ENCODE measurements around the gene DCAF4. TPM values are rescaled to one million over a fixed set of nuclear protein-coding genes. Genes with fewer than 3 reads are reported as not detected.

Gene DCAF4
- total and polyA plus RNA-seq, 2 of the 4 experiments (the other 2 are of a cell fraction): 28.8 to 29.4 TPM

- Histone ChIP-seq H2AK5ac (ENCODE audit: low read depth, low read length) (no peak overlapping the region; the same call in 1 of the 2 replicates), H3K4me3 (ENCODE audit: insufficient read depth, low read depth, low read length) (no peak overlapping the region), H4K91ac (ENCODE audit: insufficient read depth, low read depth, low read length) (no peak overlapping the region), H2AK9ac (replicated peaks; ENCODE audit: low read depth, low read length, poor library complexity) (no peak overlapping the region), H2BK5ac (ENCODE audit: low read depth, low read length, poor library complexity, severe bottlenecking) (no peak overlapping the region), H4K5ac (ENCODE audit: low read depth, low read length) (no peak overlapping the region), H4K20me1 (ENCODE audit: insufficient read depth, low read length) (peaks cover 45% of the 10 kb centered on the region), H2AFZ (replicated peaks; ENCODE audit: low read length, poor library complexity) (no peak overlapping the region), H3K36me3 (ENCODE audit: control insufficient read depth, insufficient read depth, low read length) (peaks cover 6% of the 10 kb centered on the region; the same call in 1 of the 2 replicates), H3K9ac (ENCODE audit: low read depth, low read length) (no peak overlapping the region), H3K27ac (ENCODE audit: insufficient read depth, low read length) (no peak overlapping the region), H2BK15ac (ENCODE audit: low read depth, low read length) (no peak overlapping the region), H2BK120ac (ENCODE audit: low read depth, low read length) (no peak overlapping the region), H3K9me3 (ENCODE audit: control insufficient read depth, insufficient read depth, low read length) (no peaks in the 10 kb centered on the region), H3K27me3 (ENCODE audit: control insufficient read depth, insufficient read depth, low read length) (no peaks in the 10 kb centered on the region), H3K4me2 (ENCODE audit: low read depth, low read length) (no peak overlapping the region), H3K79me1 (ENCODE audit: low read depth in 1 of 2, low read length in 2 of 2) (peaks cover 48 to 88% of the 10 kb centered on the region in 2 experiments), H3K14ac (replicated peaks; ENCODE audit: low read depth, low read length) (no peak overlapping the region), H3K18ac (ENCODE audit: low read depth, low read length) (no peak overlapping the region), H3K56ac (ENCODE audit: extremely low read depth, insufficient read depth, low read length) (no peak overlapping the region), H3K4ac (ENCODE audit: low read depth, low read length) (no peak overlapping the region), H3K23ac (ENCODE audit: low read depth, low read length) (no peak overlapping the region), H4K8ac (ENCODE audit: low read depth in 2 of 2, low read length in 2 of 2) (no peak overlapping the region), H3K9me1 (ENCODE audit: insufficient read depth, low read length) (peaks cover 14% of the 10 kb centered on the region), H3K4me1 (ENCODE audit: control insufficient read depth, insufficient read depth, low read length) (peaks cover 7% of the 10 kb centered on the region), H2BK20ac (ENCODE audit: low read depth, low read length) (no peak overlapping the region)
- dilution Hi-C loops (cut with HindIII; ENCODE audit: low sequenced_read_pairs, unreplicated experiment) (no loop called here), in situ Hi-C loops (cut with MboI; ENCODE audit: low sequenced_read_pairs) (no loop called here), intact Hi-C loops (cut with micrococcal nuclease) (no loop called here)
- ChIA-PET CTCF (no interaction called here), POLR2A (ENCODE audit: unreplicated experiment) (no interaction called here)
- WGBS, 2 experiments (ENCODE audit: extremely low coverage in 2 of 2, insufficient read length in 1 of 2): no CpG with 5 or more reads among the region's 2 CpGs
- DNase-seq (no peak), ATAC-seq (ENCODE audit: low read depth) (no peak)
- BruUV-seq (replicated peaks): no TSS peak
- no peak for TF ChIP-seq FOS (IDR thresholded peaks at IDR 0.05; ENCODE audit: low read depth, low read length)
- TF ChIP-seq RCOR1 (IDR thresholded peaks at IDR 0.05; ENCODE audit: insufficient replicate concordance, low read length): no peak
- no peak for TF ChIP-seq SMC3 (IDR thresholded peaks at IDR 0.05; ENCODE audit: low read depth, low read length)
- TF ChIP-seq CHD1 (IDR thresholded peaks at IDR 0.05; ENCODE audit: low read depth, low read length): no peak
Measured at GRCh38 chr14:72880820-72881219, 45.4 kb upstream of the DCAF4 start.

Data from IMR-90 (cell line).